RWPE1 (cell line): ENCODE results near the gene HSD17B8.

Experiments used
- CTCF ChIA-PET: fragments of 350-600 bp; sonication (Branson Sonifier 250); formaldehyde crosslinking; extraction: SDS; loops from one replicate; lab custom pipeline; 2021; lab: Yijun Ruan, JAX
- POLR2A ChIA-PET: fragments of 400-600 bp; formaldehyde crosslinking; extraction: SDS; loops from one replicate; lab custom pipeline; 2020; ENCODE audit warnings: antibody characterized with exemption; ENCODE audit not compliant: low non-redundant PET; lab: Yijun Ruan, JAX
- DNase-seq: peaks from one replicate; pipeline ENCODE4 v3.0.0; 2012; ENCODE audit warnings: low spot score
- H3K27ac ChIP-seq: fragments of 450-650 bp; 2 replicates; pipeline ENCODE4 v1.5.1; 2017
- CTCF ChIP-seq: fragments of 450-650 bp; conservative IDR thresholded peaks from 2 replicates; pipeline ENCODE4 v1.5.1; 2017; ENCODE audit warnings: low read depth, mild to moderate bottlenecking

Gene HSD17B8

GRCh38 chr6:33251395-33252012 is 47.0 kb downstream of the HSD17B8 start:
- TF ChIP-seq CTCF, result no peak
- CTCF ChIA-PET, result interaction anchor here (0.7 kb wide), 1 partner anchor 345 kb away, joined by 3 read pairs; no protein-coding TSS in a partner anchor
- DNase-seq, result no peak
- peak overlapping the region; percentile 99 for H3K27ac ChIP-seq
- POLR2A ChIA-PET, result no interaction called here

DNA sequence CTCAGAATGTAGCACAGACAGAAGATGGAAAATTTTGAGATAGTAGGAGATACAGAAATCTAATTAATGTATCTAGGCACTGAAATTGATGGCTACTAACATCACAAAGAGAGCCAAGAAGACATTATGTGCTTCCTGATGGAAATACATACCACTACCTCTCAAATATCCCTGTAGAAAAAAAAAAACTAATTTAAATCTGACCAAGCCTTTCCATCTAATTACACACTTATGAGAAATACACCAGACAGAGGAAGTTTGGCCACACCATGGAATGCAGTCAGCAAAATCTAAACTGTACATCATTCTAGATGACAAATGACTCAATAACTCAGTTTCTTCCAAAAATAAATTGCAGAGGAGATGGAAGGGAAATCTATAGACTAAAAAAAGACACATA is 48.3 kb downstream of the HSD17B8 start:
- no peak for TF ChIP-seq CTCF
- no peak overlapping the region for H3K27ac ChIP-seq
- CTCF ChIA-PET, result no interaction called here
- POLR2A ChIA-PET, result no interaction called here
- no peak for DNase-seq

GRCh38 chr6:33254591-33254990 is 50.1 kb downstream of the HSD17B8 start:
- TF ChIP-seq CTCF, result no peak
- DNase-seq, result no peak
- peak overlapping the region; percentile 52 for H3K27ac ChIP-seq
- POLR2A ChIA-PET, result no interaction called here
- CTCF ChIA-PET, result no interaction called here
